Mesenchymal stem cell (in vitro differentiated cells and primary cell): ENCODE results near the gene ACP4.
"Not testable (repeated sequence)": the region's sequence is repeated elsewhere in the genome, so short reads cannot be mapped to it uniquely, and the experiment has no call there.

Experiments
- DNase-seq: peaks from one replicate; pipeline ENCODE4 v3.0.0-alpha.2; 2013
- H2AFZ ChIP-seq: one replicate; pipeline ENCODE4 v1.6.1; 2013; ENCODE audit warnings: low read depth, mild to moderate bottlenecking, control low read depth, inconsistent platforms, low read length, moderate library complexity
- H2AK5ac ChIP-seq: 2 replicates; pipeline ENCODE4 v1.6.1; 2013; ENCODE audit warnings: low read length, moderate library complexity, mild to moderate bottlenecking, inconsistent platforms; ENCODE audit not compliant: severe bottlenecking
- H2BK120ac ChIP-seq: one replicate; pipeline ENCODE4 v1.6.1; 2013; ENCODE audit warnings: low read depth, mild to moderate bottlenecking, inconsistent platforms, low read length, moderate library complexity
- H2BK12ac ChIP-seq, 2 experiments: one replicate each; pipeline ENCODE4 v1.6.1; 2013; ENCODE audit warnings: inconsistent platforms in 2 of 2, low read length in 2 of 2, mild to moderate bottlenecking in 2 of 2, moderate library complexity in 2 of 2, control low read depth in 1 of 2
- H2BK15ac ChIP-seq: one replicate; pipeline ENCODE4 v1.6.1; 2013; ENCODE audit warnings: mild to moderate bottlenecking, low read depth, inconsistent platforms; ENCODE audit not compliant: poor library complexity, severe bottlenecking
- H2BK5ac ChIP-seq: 2 replicates; pipeline ENCODE4 v1.6.1; 2013; ENCODE audit warnings: low read depth, mild to moderate bottlenecking, low read length, control low read depth, inconsistent platforms; ENCODE audit not compliant: poor library complexity, severe bottlenecking
- H3K14ac ChIP-seq, 2 experiments: one replicate each; pipeline ENCODE4 v1.6.1; 2013; ENCODE audit warnings: inconsistent platforms in 2 of 2, low read length in 2 of 2, control low read depth in 1 of 2, mild to moderate bottlenecking in 1 of 2, moderate library complexity in 1 of 2
- H3K18ac ChIP-seq, 2 experiments: one replicate each; pipeline ENCODE4 v1.6.1; 2013; ENCODE audit warnings: inconsistent platforms in 2 of 2, low read length in 2 of 2, control low read depth in 1 of 2, low read depth in 1 of 2, mild to moderate bottlenecking in 1 of 2
- H3K23ac ChIP-seq, 2 experiments: one replicate each; pipeline ENCODE4 v1.6.1; 2013; ENCODE audit warnings: inconsistent platforms in 2 of 2, low read length in 2 of 2, mild to moderate bottlenecking in 2 of 2, moderate library complexity in 2 of 2, control low read depth in 1 of 2
- H3K27ac ChIP-seq: 2 replicates; pipeline ENCODE4 v1.5.1; 2013; ENCODE audit warnings: mild to moderate bottlenecking, moderate library complexity, low read length, control low read depth, inconsistent platforms; ENCODE audit not compliant: poor library complexity, severe bottlenecking
- H3K27me3 ChIP-seq, 2 experiments: 2 replicates each; pipeline versions ENCODE4 v1.6.1 to v1.7.0; 2013; ENCODE audit warnings: low read length in 2 of 2, mild to moderate bottlenecking in 2 of 2, moderate library complexity in 2 of 2, control low read depth in 1 of 2, inconsistent platforms in 1 of 2; ENCODE audit not compliant: control insufficient read depth in 1 of 2, insufficient read depth in 1 of 2
- H3K36me3 ChIP-seq, 2 experiments: 2 replicates each; pipeline versions ENCODE4 v1.6.1 to v1.7.0; 2013; ENCODE audit warnings: low read length in 2 of 2, control low read depth in 1 of 2, inconsistent platforms in 1 of 2, low read depth in 1 of 2, mild to moderate bottlenecking in 1 of 2; ENCODE audit not compliant: insufficient read depth in 2 of 2, control insufficient read depth in 1 of 2
- H3K4ac ChIP-seq, 2 experiments: one replicate each; pipeline ENCODE4 v1.6.1; 2013; ENCODE audit warnings: inconsistent platforms in 2 of 2, low read length in 2 of 2, mild to moderate bottlenecking in 2 of 2, moderate library complexity in 2 of 2, control low read depth in 1 of 2, low read depth in 1 of 2
- H3K4me1 ChIP-seq: 2 replicates; pipeline ENCODE4 v1.6.1; 2013; ENCODE audit warnings: low read depth, low read length, control low read depth; ENCODE audit not compliant: control insufficient read depth, insufficient read depth
- H3K4me2 ChIP-seq: 2 replicates; pipeline ENCODE4 v1.6.1; 2013; ENCODE audit warnings: low read length, mild to moderate bottlenecking, inconsistent platforms; ENCODE audit not compliant: poor library complexity, severe bottlenecking
- H3K4me3 ChIP-seq, 2 experiments: 2 replicates each; pipeline versions ENCODE4 v1.5.1 to v1.7.0; 2013; ENCODE audit warnings: low read length in 2 of 2, mild to moderate bottlenecking in 2 of 2, control low read depth in 1 of 2, low read depth in 1 of 2; ENCODE audit not compliant: insufficient read depth in 1 of 2
- H3K79me1 ChIP-seq: replicated peaks from 2 replicates; pipeline ENCODE4 v1.6.1; 2013; ENCODE audit warnings: mild to moderate bottlenecking, control low read depth, low read length, inconsistent platforms; ENCODE audit not compliant: poor library complexity, severe bottlenecking
- H3K9ac ChIP-seq: 2 replicates; pipeline ENCODE4 v1.7.0; 2013; ENCODE audit warnings: mild to moderate bottlenecking, low read length, moderate library complexity
- H3K9me3 ChIP-seq: 2 replicates; pipeline ENCODE4 v1.7.0; 2013; ENCODE audit warnings: mild to moderate bottlenecking, low read length; ENCODE audit not compliant: control insufficient read depth
- H4K8ac ChIP-seq: one replicate; pipeline ENCODE4 v1.6.1; 2013; ENCODE audit warnings: inconsistent platforms, mild to moderate bottlenecking, low read length, moderate library complexity
- H4K91ac ChIP-seq: one replicate; pipeline ENCODE4 v1.6.1; 2013; ENCODE audit warnings: mild to moderate bottlenecking, low read length, inconsistent platforms
- WGBS: methylation state at CpG from one replicate; pipeline ENCODE4 v1.1.7; 2013; ENCODE audit warnings: mixed read lengths; 5-methylcytosine and 5-hydroxymethylcytosine counted together

Gene ACP4

DNA sequence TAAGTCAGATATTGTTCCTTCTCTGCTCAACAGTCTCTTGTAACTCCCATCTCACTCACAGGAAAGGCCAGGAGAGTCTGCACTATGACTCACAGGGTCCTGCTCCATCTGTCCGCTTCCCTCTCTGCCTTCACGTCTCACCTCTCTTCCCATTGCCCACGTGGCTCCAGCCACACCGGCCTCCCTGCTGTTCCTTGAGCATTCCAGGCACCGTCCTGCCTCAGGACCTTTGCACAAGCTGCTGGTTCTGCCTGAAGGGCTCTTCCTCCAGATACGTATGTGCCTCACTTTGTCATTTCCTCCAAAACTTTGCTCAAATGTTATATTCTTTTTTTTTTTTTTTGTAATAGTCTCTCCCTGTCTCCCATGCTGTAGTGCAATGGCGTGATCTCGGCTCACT lies 34.0 kb upstream of the ACP4 start:
- H3K14ac ChIP-seq, H3K4me2 ChIP-seq, H2BK5ac ChIP-seq, H3K36me3 ChIP-seq, H2AFZ ChIP-seq, H3K9me3 ChIP-seq, DNase-seq, H3K4ac ChIP-seq, H4K91ac ChIP-seq, H4K8ac ChIP-seq, H3K79me1 ChIP-seq, H2BK12ac ChIP-seq, H3K27ac ChIP-seq, H3K23ac ChIP-seq, H3K4me1 ChIP-seq, H2BK15ac ChIP-seq, H3K4me3 ChIP-seq, H2BK120ac ChIP-seq, H3K9ac ChIP-seq, H3K18ac ChIP-seq, H2AK5ac ChIP-seq: not testable (repeated sequence)
- WGBS = 66% methylated on average over 7 of the region's 8 CpGs
- H3K27me3 ChIP-seq = peaks cover 0 to 21% of the 10 kb centered on the region in 2 experiments

DNA sequence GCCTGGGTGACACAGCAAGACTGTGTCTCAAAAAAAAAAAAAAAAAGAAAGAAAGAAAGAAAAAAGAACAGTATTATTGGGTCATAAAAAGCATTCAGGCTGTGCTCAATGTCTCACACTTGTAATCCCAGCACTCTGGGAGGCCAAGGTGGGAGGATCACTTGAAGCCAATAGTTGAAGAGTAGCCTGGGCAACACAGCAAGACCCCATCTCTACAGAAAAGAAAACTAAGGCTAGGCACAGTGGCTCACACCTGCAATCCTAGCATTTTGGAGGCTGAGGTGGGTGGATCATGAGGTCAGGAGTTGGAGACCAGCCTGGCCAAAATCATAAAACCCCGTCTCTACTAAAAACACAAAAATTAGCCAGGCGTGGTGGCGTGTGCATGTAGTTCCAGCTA lies 32.6 kb upstream of the ACP4 start:
- H3K4me2 ChIP-seq, H3K4ac ChIP-seq, H3K14ac ChIP-seq, H2AFZ ChIP-seq, H3K36me3 ChIP-seq, H3K79me1 ChIP-seq, H3K4me3 ChIP-seq, H4K91ac ChIP-seq, H4K8ac ChIP-seq, H3K18ac ChIP-seq, H3K23ac ChIP-seq, H3K9me3 ChIP-seq, H2BK5ac ChIP-seq, H3K27ac ChIP-seq, H2BK120ac ChIP-seq, H2BK12ac ChIP-seq, H3K4me1 ChIP-seq, DNase-seq, H3K9ac ChIP-seq, H2BK15ac ChIP-seq, H2AK5ac ChIP-seq: not testable (repeated sequence)
- no CpG with 5 or more reads among the region's 3 CpGs for WGBS
- peaks cover 0 to 21% of the 10 kb centered on the region in 2 experiments for H3K27me3 ChIP-seq

DNA sequence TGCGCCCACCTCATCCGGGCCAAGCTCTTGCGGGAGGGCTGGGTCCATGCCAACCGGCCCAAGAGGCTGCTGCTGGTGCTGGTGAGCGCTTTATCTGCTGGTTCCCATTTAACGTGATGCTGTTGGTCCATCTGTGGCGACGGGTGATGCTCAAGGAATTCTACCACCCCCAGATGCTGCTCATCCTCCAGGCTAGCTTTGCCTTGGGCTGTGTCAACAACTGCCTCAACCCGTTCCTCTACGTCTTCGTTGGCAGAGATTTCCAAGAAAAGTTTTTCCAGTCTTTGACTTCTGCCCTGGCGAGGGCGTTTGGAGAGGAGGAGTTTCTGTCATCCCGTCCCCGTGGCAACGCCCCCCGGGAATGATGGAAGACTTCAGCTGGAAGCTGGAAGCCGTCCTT lies 31.1 kb upstream of the ACP4 start:
- H3K4me3 ChIP-seq, H3K36me3 ChIP-seq, H2BK5ac ChIP-seq, H3K4ac ChIP-seq, H3K4me2 ChIP-seq, H3K79me1 ChIP-seq, H3K27ac ChIP-seq, H3K9ac ChIP-seq, H3K23ac ChIP-seq, H3K14ac ChIP-seq, H2AK5ac ChIP-seq, H2BK12ac ChIP-seq, H2BK15ac ChIP-seq, H2BK120ac ChIP-seq, H2AFZ ChIP-seq, DNase-seq, H3K9me3 ChIP-seq, H4K91ac ChIP-seq, H3K4me1 ChIP-seq, H4K8ac ChIP-seq, H3K18ac ChIP-seq: not testable (repeated sequence)
- WGBS = 79% methylated on average over 18 of the region's 18 CpGs
- H3K27me3 ChIP-seq = peaks cover 0 to 11% of the 10 kb centered on the region in 2 experiments

DNA sequence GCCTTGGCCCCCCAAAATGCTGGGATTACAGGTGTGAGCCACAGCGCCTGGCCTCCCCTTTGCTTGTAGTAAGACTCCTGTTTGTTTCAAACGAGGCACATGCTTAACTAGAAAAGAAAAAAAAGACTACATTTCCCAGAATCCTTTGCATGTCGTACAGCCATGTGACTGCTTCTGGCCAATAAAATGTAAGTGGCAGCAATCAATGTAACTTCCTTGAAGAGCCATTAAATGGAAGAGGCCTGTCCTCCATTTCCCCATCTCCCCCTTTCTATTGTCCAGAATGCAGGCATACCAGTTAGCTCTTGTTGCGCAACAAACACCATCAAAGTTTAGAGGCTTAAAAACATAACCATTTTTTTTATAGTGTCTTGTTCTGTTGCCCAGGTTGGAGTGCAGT lies 30.3 kb upstream of the ACP4 start:
- WGBS = 36% methylated on average over 3 of the region's 4 CpGs
- no peak overlapping the region for H4K8ac ChIP-seq
- no peak overlapping the region for H2AK5ac ChIP-seq
- no peak overlapping the region for H3K9ac ChIP-seq
- no peak overlapping the region for H2BK12ac ChIP-seq
- no peak overlapping the region for H2AFZ ChIP-seq
- DNase-seq = no peak
- H3K4me2 ChIP-seq = no peak overlapping the region
- H3K27ac ChIP-seq = no peak overlapping the region
- no peaks in the 10 kb centered on the region for H3K4me1 ChIP-seq
- H3K4me3 ChIP-seq = no peak overlapping the region
- H3K14ac ChIP-seq = no peak overlapping the region
- no peaks in the 10 kb centered on the region for H3K79me1 ChIP-seq
- no peak overlapping the region for H3K18ac ChIP-seq
- H3K4ac ChIP-seq = no peak overlapping the region
- H3K9me3 ChIP-seq = no peaks in the 10 kb centered on the region
- H2BK15ac ChIP-seq = no peak overlapping the region
- no peak overlapping the region for H3K23ac ChIP-seq
- H2BK5ac ChIP-seq = no peak overlapping the region
- peaks cover 0 to 6% of the 10 kb centered on the region in 2 experiments for H3K27me3 ChIP-seq
- no peaks in the 10 kb centered on the region for H3K36me3 ChIP-seq
- H4K91ac ChIP-seq = no peak overlapping the region
- no peak overlapping the region for H2BK120ac ChIP-seq
